H1 (cell line): ENCODE measurements around the gene ST8SIA3. TPM values are rescaled to one million over a fixed set of nuclear protein-coding genes. Genes with fewer than 3 reads are reported as not detected.

ENCODE experiments used
- CTCF ChIA-PET: fragments of 300-600 bp; sonication (Branson Sonifier 250); formaldehyde crosslinking; loops from one replicate; lab custom pipeline; 2021; ENCODE audit not compliant: partially characterized antibody; lab: Charles Lee
- POLR2A ChIA-PET: fragments of 300-600 bp; sonication (Branson Sonifier 250); formaldehyde crosslinking; loops from one replicate; lab custom pipeline; 2021; ENCODE audit warnings: inconsistent platforms; ENCODE audit not compliant: partially characterized antibody; lab: Charles Lee
- DNase-seq, 2 experiments: peaks; one replicate each; pipeline versions ENCODE4 v3.0.0 to v3.0.0-alpha.2; 2010 to 2022; ENCODE audit warnings: low spot score in 2 of 2, low read depth in 1 of 2, mixed read lengths in 1 of 2
- FAIRE-seq: peaks from 2 replicates; lab custom pipeline; 2011; peaks lifted over from hg19 to GRCh38; lab: Jason Lieb, UNC
- H2AFZ ChIP-seq: 2 replicates; pipeline ENCODE4 v1.8.1; 2012; ENCODE audit warnings: low read length, inconsistent platforms
- H2AK5ac ChIP-seq: 2 replicates; pipeline ENCODE4 v1.6.1; 2013; ENCODE audit warnings: low read depth, low read length
- H2BK120ac ChIP-seq: replicated peaks from 2 replicates; pipeline ENCODE3; 2013; ENCODE audit warnings: low read depth, low read length, inconsistent platforms
- H2BK12ac ChIP-seq: 2 replicates; pipeline ENCODE4 v1.6.1; 2013; ENCODE audit warnings: low read depth, low read length
- H2BK15ac ChIP-seq: 2 replicates; pipeline ENCODE4 v1.6.1; 2013; ENCODE audit warnings: low read length
- H2BK20ac ChIP-seq: 2 replicates; pipeline ENCODE4 v1.6.1; 2013; ENCODE audit warnings: low read length
- H2BK5ac ChIP-seq: 2 replicates; pipeline ENCODE4 v1.6.1; 2013; ENCODE audit warnings: low read depth, low read length
- H3K14ac ChIP-seq: 2 replicates; pipeline ENCODE4 v1.6.1; 2013; ENCODE audit warnings: inconsistent platforms; ENCODE audit not compliant: insufficient read length
- H3K18ac ChIP-seq: 2 replicates; pipeline ENCODE4 v1.6.1; 2013; ENCODE audit warnings: low read length; ENCODE audit errors: extremely low read depth
- H3K23ac ChIP-seq: 2 replicates; pipeline ENCODE4 v1.6.1; 2013; ENCODE audit warnings: inconsistent platforms; ENCODE audit not compliant: insufficient read length
- H3K23me2 ChIP-seq: 2 replicates; pipeline ENCODE4 v1.6.1; 2013; ENCODE audit warnings: low read depth, low read length
- H3K27ac ChIP-seq: 2 replicates; pipeline ENCODE4 v1.6.1; 2011; ENCODE audit warnings: low read depth, low read length, inconsistent platforms
- H3K27me3 ChIP-seq, 4 experiments: replicated peaks in 1 of 4; 1 replicate in 1 of 4; 2 replicates in 3 of 4; pipeline versions ENCODE4 v1.6.1 to v1.8.1; 2011 to 2013; ENCODE audit warnings: low read length in 3 of 4, mild to moderate bottlenecking in 3 of 4, inconsistent platforms in 2 of 4, mixed read lengths in 2 of 4, moderate library complexity in 1 of 4; ENCODE audit not compliant: control insufficient read depth in 3 of 4, insufficient read depth in 3 of 4; ENCODE audit errors: extremely low read depth in 1 of 4
- H3K36me3 ChIP-seq, 4 experiments: 2 replicates each; pipeline versions ENCODE4 v1.6.1 to v1.8.1; 2011 to 2013; ENCODE audit warnings: mild to moderate bottlenecking in 4 of 4, low read length in 3 of 4, moderate library complexity in 2 of 4, control low read depth in 1 of 4, inconsistent platforms in 1 of 4; ENCODE audit not compliant: insufficient read depth in 4 of 4, control insufficient read depth in 2 of 4
- H3K4ac ChIP-seq: replicated peaks from 2 replicates; pipeline ENCODE3; 2013; ENCODE audit warnings: low read length, low read depth, mixed read lengths, inconsistent platforms; ENCODE audit not compliant: insufficient read length
- H3K4me1 ChIP-seq, 4 experiments: replicated peaks in 1 of 4; 1 replicate in 1 of 4; 2 replicates in 3 of 4; pipeline versions ENCODE4 v1.6.1 to v1.8.1; 2011 to 2013; ENCODE audit warnings: low read length in 3 of 4, inconsistent platforms in 2 of 4, mixed read lengths in 1 of 4; ENCODE audit not compliant: insufficient read depth in 4 of 4, control insufficient read depth in 3 of 4
- H3K4me2 ChIP-seq, 2 experiments: 2 replicates each; pipeline versions ENCODE4 v1.6.1 to v1.8.1; 2011 to 2013; ENCODE audit warnings: low read depth in 2 of 2, low read length in 2 of 2, control low read depth in 1 of 2, inconsistent platforms in 1 of 2, mild to moderate bottlenecking in 1 of 2; ENCODE audit not compliant: insufficient read depth in 1 of 2
- H3K4me3 ChIP-seq, 4 experiments: fragments of 200-600, 300-600 bp in 1 of 4; sonication (generic), shearing (Covaris generic), sonication (Bioruptor Twin) in 1 of 4; 2 replicates each; pipeline versions ENCODE4 v1.5.1 to v1.8.1; 2011 to 2016; ENCODE audit warnings: low read length in 4 of 4, low read depth in 3 of 4, control low read depth in 2 of 4, inconsistent platforms in 2 of 4, mild to moderate bottlenecking in 2 of 4, mixed read lengths in 1 of 4, moderate library complexity in 1 of 4; ENCODE audit not compliant: insufficient read depth in 2 of 4; ENCODE audit errors: extremely low read depth in 1 of 4
- H3K56ac ChIP-seq: replicated peaks from 2 replicates; pipeline ENCODE3; 2013; ENCODE audit warnings: low read depth, mild to moderate bottlenecking, mixed read lengths, low read length, inconsistent platforms; ENCODE audit not compliant: insufficient read length
- H3K79me1 ChIP-seq: 2 replicates; pipeline ENCODE4 v1.6.1; 2013; ENCODE audit warnings: low read depth, low read length, control low read depth
- H3K79me2 ChIP-seq, 2 experiments: 2 replicates each; pipeline versions ENCODE4 v1.6.1 to v1.8.1; 2012 to 2013; ENCODE audit warnings: low read length in 2 of 2, mild to moderate bottlenecking in 2 of 2, inconsistent platforms in 1 of 2; ENCODE audit not compliant: insufficient read depth in 2 of 2, control insufficient read depth in 1 of 2
- H3K9ac ChIP-seq, 4 experiments: replicated peaks in 1 of 4; 1 replicate in 1 of 4; 2 replicates in 3 of 4; pipeline versions ENCODE4 v1.6.1 to v1.8.1; 2011 to 2013; ENCODE audit warnings: low read depth in 3 of 4, low read length in 3 of 4, control low read depth in 2 of 4, mild to moderate bottlenecking in 2 of 4, moderate library complexity in 2 of 4, inconsistent platforms in 1 of 4; ENCODE audit errors: extremely low read depth in 1 of 4
- H3K9me3 ChIP-seq, 2 experiments: 2 replicates each; pipeline versions ENCODE4 v1.6.1 to v1.8.1; 2012 to 2013; ENCODE audit warnings: mild to moderate bottlenecking in 2 of 2, moderate library complexity in 2 of 2, control low read depth in 1 of 2, inconsistent platforms in 1 of 2, low read depth in 1 of 2, low read length in 1 of 2, mixed read lengths in 1 of 2; ENCODE audit not compliant: insufficient read depth in 2 of 2
- H4K20me1 ChIP-seq, 2 experiments: replicated peaks in 1 of 2; 2 replicates each; pipeline versions ENCODE3 to v1.8.1; 2011 to 2013; ENCODE audit warnings: inconsistent platforms in 2 of 2, low read length in 2 of 2, mild to moderate bottlenecking in 1 of 2; ENCODE audit not compliant: insufficient read depth in 2 of 2, control insufficient read depth in 1 of 2
- H4K5ac ChIP-seq: 2 replicates; pipeline ENCODE4 v1.6.1; 2013; ENCODE audit warnings: low read length, low read depth, mixed read lengths, inconsistent platforms; ENCODE audit not compliant: insufficient read length
- H4K8ac ChIP-seq: 2 replicates; pipeline ENCODE4 v1.8.0; 2013; ENCODE audit warnings: mild to moderate bottlenecking, moderate library complexity, low read length, inconsistent platforms; ENCODE audit not compliant: insufficient read depth; ENCODE audit errors: extremely low read depth
- H4K91ac ChIP-seq: replicated peaks from 2 replicates; pipeline ENCODE3; 2013; ENCODE audit warnings: low read length, mixed read lengths, inconsistent platforms; ENCODE audit not compliant: insufficient read length
- ASH2L ChIP-seq: fragments of 200-600, 300-600 bp; sonication (generic); IDR thresholded peaks from one replicate; pipeline ENCODE4 v1.7.1; 2017; ENCODE audit warnings: low read length
- BRCA1 ChIP-seq: IDR thresholded peaks from 2 replicates; pipeline ENCODE4 v1.6.1; 2012; ENCODE audit warnings: low read depth, low read length, improper control_type of control experiment
- CHD2 ChIP-seq: IDR thresholded peaks from 2 replicates; pipeline ENCODE4 v1.6.1; 2012; ENCODE audit warnings: low read length, improper control_type of control experiment
- CREB1 ChIP-seq: IDR thresholded peaks from 2 replicates; pipeline ENCODE4 v1.6.1; 2012; ENCODE audit warnings: inconsistent platforms
- E2F6 ChIP-seq: IDR thresholded peaks from 2 replicates; pipeline ENCODE4 v1.6.1; 2012; ENCODE audit warnings: inconsistent platforms
- EZH2 ChIP-seq: fragments of 200-600 bp; sonication (generic); IDR thresholded peaks from 2 replicates; pipeline ENCODE4 v1.7.1; 2012; ENCODE audit warnings: low read depth, mild to moderate bottlenecking, moderate library complexity, low read length, inconsistent platforms; ENCODE audit not compliant: severe bottlenecking
- HDAC2 ChIP-seq, 2 experiments: fragments of 300-600 bp in 1 of 2; sonication (generic) in 1 of 2; IDR thresholded peaks; 2 replicates each; pipeline ENCODE4 v1.6.1; 2011 to 2012; ENCODE audit warnings: low read depth in 2 of 2, low read length in 2 of 2, mild to moderate bottlenecking in 2 of 2, moderate library complexity in 2 of 2, borderline replicate concordance in 1 of 2, inconsistent platforms in 1 of 2
- NANOG ChIP-seq: IDR thresholded peaks from 2 replicates; pipeline ENCODE4 v1.6.1; 2011; ENCODE audit warnings: low read length, low read depth, mild to moderate bottlenecking, inconsistent platforms; ENCODE audit not compliant: insufficient read depth, poor library complexity, severe bottlenecking
- NRF1 ChIP-seq: IDR thresholded peaks from 2 replicates; pipeline ENCODE4 v1.6.1; 2011; ENCODE audit warnings: mild to moderate bottlenecking, low read depth, low read length, improper control_type of control experiment
- POU5F1 ChIP-seq: IDR thresholded peaks from 2 replicates; pipeline ENCODE4 v1.6.1; 2011; ENCODE audit warnings: low read depth, mild to moderate bottlenecking, low read length, moderate library complexity
- SP2 ChIP-seq: IDR thresholded peaks from 2 replicates; pipeline ENCODE4 v1.6.1; 2012; ENCODE audit warnings: mild to moderate bottlenecking, low read length, inconsistent platforms
- TAF7 ChIP-seq: optimal IDR thresholded peaks from 2 replicates; pipeline ENCODE3; 2011; ENCODE audit warnings: low read depth, mild to moderate bottlenecking, inconsistent platforms, low read length, moderate library complexity, borderline replicate concordance
- WGBS, 2 experiments: shearing (Covaris generic) in 1 of 2; methylation state at CpG; one replicate each; pipeline versions ENCODE4 v1.1.6 to v1.1.7; 2013 to 2015; ENCODE audit warnings: low lambda C conversion rate in 2 of 2, mixed read lengths in 2 of 2, inconsistent platforms in 1 of 2, low coverage in 1 of 2, missing lambda C conversion rate in 1 of 2; ENCODE audit not compliant: insufficient replicate concordance in 2 of 2, insufficient coverage in 1 of 2, insufficient read length in 1 of 2; ENCODE audit errors: extremely low coverage in 1 of 2, missing lambda C conversion rate in 1 of 2; 5-methylcytosine and 5-hydroxymethylcytosine counted together
- polyA plus RNA-seq, 7 experiments: library from polyadenylated mRNA; depleted of rRNA in 3 of 7; stranded (reverse) in 5 of 7; unstranded in 2 of 7; fragments of >200 nt in 5 of 7; fragments of 200-250 nt in 2 of 7; gene quantifications; 1 replicate in 5 of 7; 2 replicates in 1 of 7; 4 replicates in 1 of 7; pipeline versions ENCODE4 v1.2.1 to v1.2.3, GENCODE V29; 2011 to 2013; ENCODE audit warnings: missing spikeins in 2 of 7, mixed read lengths in 2 of 7
- total RNA-seq: library from RNA; stranded (reverse); fragmentation: NEBNext Ultra II Directional; extraction: Animal tissue kit (Norgen Biotek cat#: 25700); gene quantifications from 2 replicates; pipeline ENCODE4 v1.2.1, GENCODE V29; 2021

ST8SIA3 gene
- total and polyA plus RNA-seq, 2 of the 8 experiments (the other 6 are each of a cell fraction or from before 2014, with no cell fraction given): 1.2 to 3.7 TPM

GRCh38 chr18:57312346-57313144 lies 39.8 kb upstream of the ST8SIA3 start:
- H3K4me3 ChIP-seq: no peak overlapping the region
- ChIA-PET CTCF (interaction anchor here (0.6 to 1.3 kb wide), 3 partner anchors 11 to 260 kb away, joined by 3 read pairs; no protein-coding TSS in a partner anchor), POLR2A (interaction anchor here (0.9 kb wide), 1 partner anchor 18 kb away, joined by 3 read pairs; no protein-coding TSS in a partner anchor)
- no peak overlapping the region for H4K8ac ChIP-seq
- H4K5ac ChIP-seq: no peak overlapping the region
- FAIRE-seq: no peak
- no peak overlapping the region for H2AFZ ChIP-seq
- no peaks in the 10 kb centered on the region for H3K9me3 ChIP-seq
- H3K23me2 ChIP-seq: no peaks in the 10 kb centered on the region
- no peak overlapping the region for H3K4ac ChIP-seq
- 87% methylated on average over 3 of the region's 3 CpGs; no CpG with 5 or more reads in 1 of the 2 experiments for WGBS, 2 experiments
- H3K27me3 ChIP-seq: no peaks in the 10 kb centered on the region
- H3K4me1 ChIP-seq: no peaks in the 10 kb centered on the region
- DNase-seq: no peak
- H2AK5ac ChIP-seq: no peak overlapping the region
- no peaks in the 10 kb centered on the region for H4K20me1 ChIP-seq
- H2BK120ac ChIP-seq: no peak overlapping the region
- no peak overlapping the region for H3K23ac ChIP-seq
- no peaks in the 10 kb centered on the region for H3K36me3 ChIP-seq
- no peaks in the 10 kb centered on the region for H3K79me1 ChIP-seq
- H3K14ac ChIP-seq: no peak overlapping the region
- no peak overlapping the region for H2BK20ac ChIP-seq
- H2BK15ac ChIP-seq: no peak overlapping the region
- no peak overlapping the region for H3K9ac ChIP-seq
- no peak overlapping the region for H2BK5ac ChIP-seq
- H3K56ac ChIP-seq: no peak overlapping the region
- H3K4me2 ChIP-seq: no peak overlapping the region
- no peak overlapping the region for H3K18ac ChIP-seq
- no peak overlapping the region for H3K27ac ChIP-seq
- no peaks in the 10 kb centered on the region for H3K79me2 ChIP-seq
- H4K91ac ChIP-seq: no peak overlapping the region
- no peak overlapping the region for H2BK12ac ChIP-seq
- TF ChIP-seq SP2 (no peak), CREB1 (no peak), TAF7 (no peak), CHD2 (no peak), HDAC2 (IDR thresholded peaks at IDR 0.05; ENCODE audit: borderline replicate concordance in 1 of 2, low read depth in 2 of 2, low read length in 2 of 2) (no peak), BRCA1 (no peak), E2F6 (no peak), ASH2L (no peak), EZH2 (no peak), NANOG (no peak), NRF1 (no peak), POU5F1 (no peak)
